NCI-H82 treated with DMSO at 0.1 percent for 48 hours (cell line): ENCODE results near the gene COL12A1.

Experiments
- DNase-seq: peaks from one replicate; lab custom pipeline; 2025; ENCODE audit not compliant: unreplicated experiment; lab: John Stamatoyannopoulos, UW

The COL12A1 gene

GRCh38 chr6:75145211-75145610, 60.6 kb downstream of the COL12A1 start:
- no peak for DNase-seq

- no peak for DNase-seq
Observed at GRCh38 chr6:75144386-75144785, 61.5 kb downstream of the COL12A1 start.

- no peak for DNase-seq
Observed at GRCh38 chr6:75143191-75143590, 62.7 kb downstream of the COL12A1 start.

GRCh38 chr6:75142721-75143120, 63.1 kb downstream of the COL12A1 start:
- DNase-seq = no peak

GRCh38 chr6:75135876-75136275, 70.0 kb downstream of the COL12A1 start:
- DNase-seq = no peak

GRCh38 chr6:75135450-75135849, 70.4 kb downstream of the COL12A1 start:
- DNase-seq = no peak

GRCh38 chr6:75130784-75131183, 75.1 kb downstream of the COL12A1 start:
- no peak for DNase-seq

- no peak for DNase-seq
Observed at GRCh38 chr6:75128878-75129570, 76.8 kb downstream of the COL12A1 start.

- DNase-seq = no peak
Observed at GRCh38 chr6:75126518-75126917, 79.3 kb downstream of the COL12A1 start.

- DNase-seq = no peak
Observed at GRCh38 chr6:75124983-75125382, 80.9 kb downstream of the COL12A1 start.

- DNase-seq = no peak
Observed at GRCh38 chr6:75124085-75124484, 81.8 kb downstream of the COL12A1 start.

GRCh38 chr6:75118925-75119515, 86.8 kb downstream of the COL12A1 start:
- no peak for DNase-seq

GRCh38 chr6:75117701-75118100, 88.2 kb downstream of the COL12A1 start:
- no peak for DNase-seq

- DNase-seq = no peak
Observed at GRCh38 chr6:75116946-75117345, 88.9 kb downstream of the COL12A1 start.

- DNase-seq = no peak
Observed at GRCh38 chr6:75115481-75115880, 90.4 kb downstream of the COL12A1 start.

- DNase-seq = no peak
Observed at GRCh38 chr6:75114806-75115205, 91.0 kb downstream of the COL12A1 start.

GRCh38 chr6:75114195-75114594, 91.7 kb downstream of the COL12A1 start:
- DNase-seq = no peak

GRCh38 chr6:75113446-75113845, 92.4 kb downstream of the COL12A1 start:
- DNase-seq = no peak

GRCh38 chr6:75109765-75110164, 96.1 kb downstream of the COL12A1 start:
- DNase-seq = no peak

- no peak for DNase-seq
Observed at GRCh38 chr6:75109022-75109421, 96.8 kb downstream of the COL12A1 start.

- no peak for DNase-seq
Observed at GRCh38 chr6:75108333-75108974, 97.4 kb downstream of the COL12A1 start.

- no peak for DNase-seq
Observed at GRCh38 chr6:75107913-75108312, 97.9 kb downstream of the COL12A1 start.
